NOMO-1 treated with dmso at 0.1 percent for 144 hours (cell line): Measurements from ENCODE around the gene AANAT.

Experiments
- DNase-seq: peaks from one replicate; lab custom pipeline; 2025; ENCODE audit not compliant: unreplicated experiment; lab: John Stamatoyannopoulos, UW

The AANAT gene

GRCh38 chr17:76485569-76485968, 18.2 kb downstream of the AANAT start:
- DNase-seq: no peak

DNA sequence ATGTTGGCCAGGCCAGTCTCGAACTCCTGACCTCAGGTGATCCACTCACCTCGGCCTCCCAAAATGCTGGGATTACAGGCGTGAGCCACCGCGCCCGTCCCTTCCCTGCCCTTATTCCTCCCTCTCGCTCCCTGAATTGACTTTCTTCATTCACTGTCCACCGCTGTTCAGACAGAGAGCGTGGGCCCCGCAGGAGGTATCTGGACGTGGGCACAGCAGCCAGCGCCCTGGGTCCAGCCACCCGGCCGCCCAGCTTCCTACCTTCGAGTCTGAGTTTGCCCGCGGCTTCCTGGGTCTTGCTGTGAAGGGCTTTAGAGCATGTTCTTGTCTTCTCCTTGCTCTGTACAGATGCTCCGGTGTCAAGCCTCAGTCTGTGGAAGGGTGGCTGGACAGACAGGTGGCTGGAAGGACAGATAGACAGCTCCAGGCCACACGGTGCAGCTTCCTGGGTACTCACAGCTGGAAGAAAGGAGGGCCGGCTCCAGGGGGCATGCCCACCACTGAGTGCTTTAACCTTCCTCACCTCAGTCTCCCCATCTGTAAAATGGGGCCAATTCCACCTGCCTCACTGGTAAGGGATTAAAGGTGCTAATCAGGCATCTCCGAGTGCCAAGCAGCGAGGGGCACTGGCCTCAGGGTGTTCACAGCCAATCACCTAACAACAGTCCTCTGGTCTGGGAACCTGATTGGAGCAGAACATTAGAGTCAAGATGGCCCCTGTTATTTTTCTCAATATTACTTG, 20.2 kb downstream of the AANAT start:
- no peak for DNase-seq

- no peak for DNase-seq
Observed at GRCh38 chr17:76490112-76490710, 22.8 kb downstream of the AANAT start.

- DNase-seq: no peak
Observed at GRCh38 chr17:76491271-76492122, 24.1 kb downstream of the AANAT start.

DNA sequence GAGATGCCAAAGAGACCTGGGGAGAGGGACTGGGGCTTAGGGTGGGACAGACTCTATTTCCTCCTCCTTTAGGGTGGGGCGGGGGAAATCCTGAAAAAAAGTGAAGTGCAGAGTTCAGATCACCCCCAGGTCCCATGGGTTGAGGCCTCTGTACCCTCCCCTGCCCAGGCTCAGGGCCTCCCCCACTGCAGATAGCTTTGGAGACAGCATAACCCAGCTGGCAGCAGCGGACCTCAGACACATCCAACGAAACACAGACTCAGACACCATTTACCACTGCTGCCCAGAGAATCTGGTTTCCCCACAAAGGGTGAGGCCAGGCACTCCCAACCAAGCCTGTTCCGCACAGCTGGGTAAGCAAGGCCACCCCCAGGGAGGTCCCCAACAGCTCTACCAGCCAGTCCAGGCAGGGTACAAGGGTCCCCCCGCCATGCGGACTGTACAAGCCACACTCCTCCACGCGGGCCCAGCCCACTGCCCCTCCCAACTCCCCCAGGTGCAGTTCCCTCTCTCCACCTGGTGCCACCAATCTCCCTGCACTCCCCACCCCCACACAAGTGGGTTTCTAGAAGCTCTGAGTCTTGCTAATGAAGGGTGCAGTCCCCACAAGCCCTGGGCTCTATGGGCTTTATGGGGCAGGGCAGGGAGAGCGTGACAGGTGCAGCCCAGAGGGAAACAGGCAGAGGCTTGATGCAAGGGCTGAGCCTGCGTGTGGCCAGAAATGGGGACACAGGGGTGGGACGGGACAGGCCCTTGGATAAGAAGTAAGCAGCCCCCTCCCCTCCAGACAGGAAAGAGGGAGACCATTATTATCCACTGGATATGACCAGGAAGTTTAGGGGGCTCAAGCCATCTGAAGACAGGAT, 25.0 kb downstream of the AANAT start:
- no peak for DNase-seq

- DNase-seq: peak; percentile 89
Observed at GRCh38 chr17:76492989-76493501, 25.6 kb downstream of the AANAT start.

- DNase-seq: no peak
Observed at GRCh38 chr17:76493505-76494167, 26.2 kb downstream of the AANAT start.

- no peak for DNase-seq
Observed at GRCh38 chr17:76495663-76496400, 28.4 kb downstream of the AANAT start.

DNA sequence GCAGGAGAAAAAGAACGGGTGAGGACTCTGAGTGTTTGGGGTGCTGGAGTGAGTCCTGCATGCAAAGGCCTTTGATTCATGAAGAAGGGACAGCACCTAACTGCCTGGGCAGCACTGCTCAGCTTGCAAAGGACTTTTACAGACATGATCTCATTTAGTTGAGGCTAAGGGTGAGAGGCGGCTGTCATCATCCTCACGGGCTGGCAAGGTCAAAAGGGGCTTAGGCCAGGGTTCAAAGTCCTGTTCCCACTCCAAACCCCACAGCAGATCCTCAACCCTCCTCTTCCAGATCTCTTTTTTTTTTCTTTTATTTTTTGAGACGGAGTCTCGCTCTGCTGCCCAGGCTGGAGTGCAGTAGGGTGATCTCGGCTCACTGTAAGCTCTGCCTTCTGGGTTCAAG, 29.1 kb downstream of the AANAT start:
- DNase-seq: no peak

DNA sequence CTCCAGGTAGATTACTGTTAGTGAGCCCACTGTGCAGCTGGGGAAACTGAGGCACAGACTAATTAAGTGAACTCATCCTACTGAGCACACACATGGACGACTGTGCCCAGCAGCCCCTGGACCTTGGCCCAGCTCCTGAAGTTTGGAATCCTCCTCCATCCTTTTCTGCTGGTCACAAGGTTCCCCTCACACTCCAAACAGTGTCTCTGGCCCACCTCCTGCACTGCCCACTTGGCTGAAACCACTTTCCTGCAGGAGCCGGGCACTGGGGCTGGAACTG, 30.2 kb downstream of the AANAT start:
- no peak for DNase-seq

- no peak for DNase-seq
Observed at GRCh38 chr17:76497979-76498875, 30.8 kb downstream of the AANAT start.

DNA sequence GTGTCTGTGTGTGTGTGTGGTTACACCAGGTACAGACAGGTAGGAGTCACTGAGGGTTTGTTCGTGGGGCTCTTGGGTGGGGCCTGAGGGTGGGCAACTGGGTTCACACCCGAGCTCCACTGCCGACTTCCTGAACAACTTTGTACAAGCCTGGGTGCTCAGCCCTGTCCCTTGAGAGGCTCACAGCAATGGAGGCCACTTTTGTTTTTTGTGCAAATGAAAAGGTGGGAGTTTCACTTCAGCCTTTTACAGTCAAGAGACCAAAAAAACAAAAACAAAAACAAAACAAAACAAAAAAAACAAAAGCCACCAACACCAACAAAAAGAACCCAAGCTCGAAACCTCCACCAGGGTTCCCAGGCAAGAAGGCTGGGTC, 31.5 kb downstream of the AANAT start:
- no peak for DNase-seq

DNA sequence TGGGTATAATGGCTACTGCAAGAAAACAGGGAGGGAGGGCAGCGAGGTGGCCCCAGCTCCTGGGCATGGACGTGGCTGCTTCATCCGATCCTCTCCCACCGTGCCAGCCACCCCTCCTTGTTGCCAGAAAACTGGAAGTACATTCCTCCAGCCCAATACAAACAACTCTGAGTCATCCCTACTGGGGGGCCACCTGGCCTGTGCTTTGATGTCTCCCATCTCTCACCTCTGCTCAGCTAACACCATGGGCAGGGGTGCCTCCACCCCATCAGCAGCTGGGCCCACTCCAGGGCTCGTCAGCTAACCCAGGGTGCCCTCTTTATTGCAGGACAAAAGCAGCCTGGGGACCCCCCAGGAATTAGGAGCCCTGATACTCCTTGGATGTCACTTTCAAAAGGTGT, 31.9 kb downstream of the AANAT start:
- DNase-seq: no peak

DNA sequence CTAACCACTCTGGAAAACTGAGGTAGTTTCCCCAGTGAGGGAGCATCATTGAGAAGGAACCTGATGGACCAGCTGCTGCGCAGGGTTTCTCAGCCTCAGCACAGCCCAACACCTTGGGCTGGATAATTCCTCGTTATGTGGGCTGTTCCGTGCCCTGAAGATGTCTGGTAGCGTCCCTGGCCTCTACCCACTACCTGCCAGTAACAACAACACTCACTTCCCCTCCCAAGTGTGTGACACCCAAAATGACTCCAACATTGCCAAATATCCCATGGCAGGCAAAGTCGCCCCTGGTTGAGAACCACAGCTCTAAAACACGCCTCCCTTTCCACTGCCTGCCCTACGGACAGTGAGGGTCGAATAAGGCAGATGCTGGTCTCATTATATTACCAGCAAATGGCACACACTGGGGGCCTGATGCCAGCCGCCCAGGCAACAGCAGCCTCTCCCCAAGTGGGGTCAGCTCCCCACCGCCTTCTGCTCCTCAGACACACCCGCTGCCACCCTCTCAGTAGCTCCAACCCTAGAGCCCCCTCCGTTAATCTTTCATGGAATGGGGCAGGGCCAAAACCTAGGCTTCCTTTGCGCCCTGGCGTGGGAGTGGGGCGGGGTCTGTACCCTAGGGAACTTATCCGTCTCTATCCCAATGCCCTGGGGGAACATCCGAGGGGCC, 32.8 kb downstream of the AANAT start:
- peak; percentile 31 for DNase-seq

GRCh38 chr17:76500747-76501017, 33.3 kb downstream of the AANAT start:
- DNase-seq: no peak

- peak; percentile 41 for DNase-seq
Observed at GRCh38 chr17:76501018-76501826, 33.8 kb downstream of the AANAT start, which contains the start of gene RHBDF2. Gene RHBDF2, minus strand, starts transcription at chr17:76501423. Its CDS starts 19,899 bp downstream, at chr17:76481524.

GRCh38 chr17:76501827-76502307, 34.5 kb downstream of the AANAT start:
- no peak for DNase-seq
